GM12878 (cell line): Measurements from ENCODE around the gene PLEKHG2. TPM values are rescaled to one million over a fixed set of nuclear protein-coding genes. Genes with fewer than 3 reads are reported as not detected.

Experiments used
- ASH2L ChIP-seq: fragments of 300-600, 200-600 bp; sonication (generic); IDR thresholded peaks from 2 replicates; pipeline ENCODE4 v1.6.1; 2017; ENCODE audit warnings: low read depth, mild to moderate bottlenecking, borderline replicate concordance
- ATF7 ChIP-seq: fragments of 450-650 bp; IDR thresholded peaks from 2 replicates; pipeline ENCODE4 v1.6.1; 2016; ENCODE audit warnings: low read depth, mild to moderate bottlenecking
- BACH1 ChIP-seq: fragments of 450-650 bp; IDR thresholded peaks from 2 replicates; pipeline ENCODE4 v1.6.1; 2017; ENCODE audit warnings: mild to moderate bottlenecking, borderline replicate concordance
- CHD2 ChIP-seq: IDR thresholded peaks from 2 replicates; pipeline ENCODE4 v1.6.1; 2011; ENCODE audit warnings: low read depth, low read length, improper control_type of control experiment, borderline replicate concordance
- CUX1 ChIP-seq: IDR thresholded peaks from 2 replicates; pipeline ENCODE4 v1.6.1; 2012; ENCODE audit warnings: improper control_type of control experiment, low read depth, low read length; ENCODE audit not compliant: insufficient replicate concordance
- EGR1 ChIP-seq, 2 experiments: IDR thresholded peaks; 1 replicate in 1 of 2; 2 replicates in 1 of 2; pipeline ENCODE4 v1.6.1; 2011 to 2012; ENCODE audit warnings: low read depth in 2 of 2, low read length in 2 of 2, borderline replicate concordance in 1 of 2, mild to moderate bottlenecking in 1 of 2, moderate library complexity in 1 of 2
- ELK1 ChIP-seq: IDR thresholded peaks from 2 replicates; pipeline ENCODE4 v1.6.1; 2012; ENCODE audit warnings: low read depth, low read length, improper control_type of control experiment
- HCFC1 ChIP-seq: fragments of 150-350 bp; IDR thresholded peaks from 2 replicates; pipeline ENCODE4 v1.6.1; 2014; ENCODE audit warnings: low read length
- NR2C1 ChIP-seq: fragments of 450-650 bp; IDR thresholded peaks from 2 replicates; pipeline ENCODE4 v1.6.1; 2017; ENCODE audit warnings: antibody characterized with exemption, mild to moderate bottlenecking, moderate library complexity
- PRDM15 ChIP-seq: fragments of 450-650 bp; formaldehyde crosslinking; IDR thresholded peaks from 2 replicates; pipeline ENCODE4 v1.4.0; 2020; ENCODE audit warnings: mild to moderate bottlenecking, moderate library complexity
- RCOR1 ChIP-seq: conservative IDR thresholded peaks from 2 replicates; pipeline ENCODE4 v1.6.1; 2012; ENCODE audit warnings: low read depth, low read length, improper control_type of control experiment
- RELA ChIP-seq: fragments of 450-650 bp; IDR thresholded peaks from 2 replicates; pipeline ENCODE4 v1.8.0; 2014; ENCODE audit warnings: borderline replicate concordance; ENCODE audit not compliant: partially characterized antibody
- SREBF2 ChIP-seq: IDR thresholded peaks from 2 replicates; pipeline ENCODE4 v1.6.1; 2012; ENCODE audit warnings: mild to moderate bottlenecking, low read length
- SRF ChIP-seq, 2 experiments: IDR thresholded peaks; 2 replicates each; pipeline ENCODE4 v1.6.1; 2011; ENCODE audit warnings: low read depth in 2 of 2, low read length in 2 of 2, mild to moderate bottlenecking in 1 of 2, moderate library complexity in 1 of 2
- TBL1XR1 ChIP-seq: IDR thresholded peaks from 2 replicates; pipeline ENCODE4 v1.6.1; 2012; ENCODE audit warnings: low read depth, low read length, improper control_type of control experiment
- USF2 ChIP-seq: IDR thresholded peaks from 2 replicates; pipeline ENCODE4 v1.6.1; 2011; ENCODE audit warnings: low read depth, low read length, improper control_type of control experiment, borderline replicate concordance
- ZNF24 ChIP-seq: fragments of 450-650 bp; IDR thresholded peaks from 2 replicates; pipeline ENCODE4 v1.6.1; 2017; ENCODE audit warnings: antibody characterized with exemption, mild to moderate bottlenecking
- polyA plus RNA-seq, 11 experiments: library from polyadenylated mRNA; depleted of rRNA in 4 of 11; unstranded in 6 of 11; stranded (reverse) in 5 of 11; fragments of >200 nt; fragmentation: Nextera tagmentation in 4 of 11; fragmentation: Illumina TruSeq in 1 of 11; extraction: Ambion mirVana in 4 of 11; extraction: Trizol in 1 of 11; gene quantifications; 1 replicate in 1 of 11; 2 replicates in 10 of 11; pipeline versions ENCODE4 v1.2.1 to v1.2.3, GENCODE V29; 2011 to 2016; ENCODE audit warnings: inconsistent platforms in 2 of 11, missing spikeins in 2 of 11, low read depth in 1 of 11
- total RNA-seq, 4 experiments: library from RNA; depleted of rRNA in 3 of 4; stranded (reverse); fragments of >200 nt in 3 of 4; fragmentation: Illumina TruSeq in 1 of 4; extraction: Trizol in 1 of 4; gene quantifications; 2 replicates each; pipeline versions ENCODE4 v1.2.1 to v1.2.3, GENCODE V29; 2013 to 2021

The PLEKHG2 gene
- total and polyA plus RNA-seq, 10 of the 15 experiments (the other 5 are each of a cell fraction or from before 2014, with no cell fraction given) = 3.0 to 62.5 (median 17.2) TPM

GRCh38 chr19:39445196-39446111 is 33.0 kb downstream of the PLEKHG2 start, which contains the start of gene SUPT5H (continued):
- TF ChIP-seq CUX1 (no peak), EGR1 (IDR thresholded peaks at IDR 0.05; ENCODE audit: borderline replicate concordance in 1 of 2, low read depth in 2 of 2, low read length in 2 of 2) (peak in 1 of 2 experiments; percentile 73; a peak in 2 of 3 replicates), SRF (IDR thresholded peaks at IDR 0.05; ENCODE audit: low read depth in 2 of 2, low read length in 2 of 2) (peak; percentile 56 to 65; a peak in 2 of 4 replicates), HCFC1 (peak; percentile 89), ZNF24 (no peak), SREBF2 (no peak), RCOR1 (peak; percentile 99), TBL1XR1 (no peak), PRDM15 (CRISPR knock-in tag) (peak; percentile 54; the same call in 1 of the 2 replicates), BACH1 (peak; percentile 56; the same call in 1 of the 2 replicates), NR2C1 (peak; percentile 95), CHD2 (peak; percentile 100), ASH2L (no peak), ATF7 (0 out of 2 replicates have a peak, but pooled peaks have one; percentile 15), ELK1 (peak; percentile 77), RELA (peak; percentile 17), USF2 (no peak; the same call in 1 of the 2 replicates)
